Neural cell (in vitro differentiated cells): ENCODE data around the gene SNRK. TPM values are rescaled to one million over a fixed set of nuclear protein-coding genes. Genes with fewer than 3 reads are reported as not detected.

Source experiments
- H2AFZ ChIP-seq: fragments of 200-600, 300-800 bp; sonication (generic), shearing (Covaris generic); 2 replicates; pipeline ENCODE4 v1.6.0; 2014; ENCODE audit warnings: low read depth, mild to moderate bottlenecking, antibody characterized with exemption, low read length, moderate library complexity
- H3F3A ChIP-seq: fragments of 200-600 bp; shearing (Covaris generic); 2 replicates; pipeline ENCODE4 v1.6.1; 2016; ENCODE audit warnings: mild to moderate bottlenecking, moderate library complexity, mixed read lengths, antibody characterized with exemption, low read length; ENCODE audit not compliant: insufficient read depth, poor library complexity, severe bottlenecking
- H3K27ac ChIP-seq: fragments of 200-600, 300-800 bp; sonication (generic), shearing (Covaris generic); 2 replicates; pipeline ENCODE4 v1.5.1; 2014; ENCODE audit warnings: mild to moderate bottlenecking, low read length, moderate library complexity
- H3K27me3 ChIP-seq: fragments of 300-800, 200-600 bp; sonication (generic), shearing (Covaris generic); 2 replicates; pipeline ENCODE4 v1.6.0; 2014; ENCODE audit warnings: mild to moderate bottlenecking, low read depth, low read length, moderate library complexity; ENCODE audit not compliant: insufficient read depth
- H3K36me3 ChIP-seq: fragments of 300-800, 200-600 bp; sonication (generic), shearing (Covaris generic); 2 replicates; pipeline ENCODE4 v1.5.1; 2014; ENCODE audit warnings: mild to moderate bottlenecking, antibody characterized with exemption, low read length, moderate library complexity; ENCODE audit not compliant: insufficient read depth
- H3K4me2 ChIP-seq: fragments of 300-800, 200-600 bp; sonication (generic), shearing (Covaris generic); 2 replicates; pipeline ENCODE4 v1.6.0; 2014; ENCODE audit warnings: mild to moderate bottlenecking, low read length
- H3K4me3 ChIP-seq: fragments of 300-800, 200-600 bp; sonication (generic), shearing (Covaris generic); 2 replicates; pipeline ENCODE4 v1.5.1; 2014; ENCODE audit warnings: mild to moderate bottlenecking, low read length, moderate library complexity
- H3K79me2 ChIP-seq: fragments of 200-600 bp; shearing (Covaris generic); replicated peaks from 2 replicates; pipeline ENCODE4 v1.6.0; 2014; ENCODE audit warnings: mild to moderate bottlenecking, low read length, moderate library complexity; ENCODE audit not compliant: insufficient read depth
- H3K9ac ChIP-seq: fragments of 300-800, 200-600 bp; sonication (generic), shearing (Covaris generic); 2 replicates; pipeline ENCODE4 v1.6.1; 2016; ENCODE audit warnings: mild to moderate bottlenecking, low read length, mixed read lengths
- H3K9me2 ChIP-seq: fragments of 200-600 bp; shearing (Covaris generic); 2 replicates; pipeline ENCODE4 v1.6.1; 2016; ENCODE audit warnings: mild to moderate bottlenecking, low read length, mixed read lengths; ENCODE audit not compliant: insufficient read depth
- H3K9me3 ChIP-seq: fragments of 200-600, 300-800 bp; sonication (generic), shearing (Covaris generic); 2 replicates; pipeline ENCODE4 v1.6.1; 2016; ENCODE audit warnings: mild to moderate bottlenecking, mixed run types, low read length, moderate library complexity, mixed read lengths
- H4K20me1 ChIP-seq: fragments of 200-600 bp; shearing (Covaris generic); 2 replicates; pipeline ENCODE4 v1.6.1; 2016; ENCODE audit warnings: mild to moderate bottlenecking, mixed run types; ENCODE audit not compliant: insufficient read depth
- CTCF ChIP-seq: fragments of 450-650 bp; IDR thresholded peaks from 2 replicates; pipeline ENCODE4 v1.5.1; 2014; ENCODE audit warnings: antibody characterized with exemption, mild to moderate bottlenecking, moderate library complexity; ENCODE audit not compliant: poor library complexity, severe bottlenecking
- EP300 ChIP-seq: fragments of 450-650 bp; conservative IDR thresholded peaks from 2 replicates; pipeline ENCODE4 v1.6.1; 2014; ENCODE audit warnings: antibody characterized with exemption, mild to moderate bottlenecking, moderate library complexity; ENCODE audit not compliant: poor library complexity, severe bottlenecking
- EZH2 ChIP-seq: fragments of 200-600, 300-800 bp; shearing (Covaris generic), sonication (generic); IDR thresholded peaks from 2 replicates; pipeline ENCODE4 v1.6.1; 2014; ENCODE audit warnings: antibody characterized with exemption, low read length, borderline replicate concordance, mild to moderate bottlenecking; ENCODE audit not compliant: insufficient read depth, poor library complexity, severe bottlenecking
- MXI1 ChIP-seq: fragments of 450-650 bp; conservative IDR thresholded peaks from 2 replicates; pipeline ENCODE4 v1.6.1; 2014; ENCODE audit warnings: antibody characterized with exemption, mild to moderate bottlenecking; ENCODE audit not compliant: poor library complexity, severe bottlenecking
- POLR2AphosphoS5 ChIP-seq: IDR thresholded peaks from 2 replicates; pipeline ENCODE4 v1.6.1; 2012
- RAD21 ChIP-seq: fragments of 450-650 bp; conservative IDR thresholded peaks from 2 replicates; pipeline ENCODE4 v1.6.1; 2014; ENCODE audit warnings: antibody characterized with exemption, mild to moderate bottlenecking, moderate library complexity
- SMC3 ChIP-seq: fragments of 450-650 bp; conservative IDR thresholded peaks from 2 replicates; pipeline ENCODE4 v1.6.1; 2014; ENCODE audit warnings: antibody characterized with exemption, mild to moderate bottlenecking, moderate library complexity; ENCODE audit not compliant: poor library complexity
- TAF1 ChIP-seq: IDR thresholded peaks from 2 replicates; pipeline ENCODE4 v1.6.1; 2012; ENCODE audit warnings: low read depth
- polyA plus RNA-seq: library from polyadenylated mRNA; depleted of rRNA; stranded (reverse); fragments of >200 nt; gene quantifications from 2 replicates; pipeline ENCODE4 v1.2.3, GENCODE V29; 2014
- TF ChIP-seq, protein P1 (sequence below): IDR thresholded peaks from 2 replicates; pipeline ENCODE4 v1.6.1; 2012; ENCODE audit warnings: borderline replicate concordance

SNRK gene
- polyA plus RNA-seq, 1 donor from 2014 or later = 27.3 TPM

DNA sequence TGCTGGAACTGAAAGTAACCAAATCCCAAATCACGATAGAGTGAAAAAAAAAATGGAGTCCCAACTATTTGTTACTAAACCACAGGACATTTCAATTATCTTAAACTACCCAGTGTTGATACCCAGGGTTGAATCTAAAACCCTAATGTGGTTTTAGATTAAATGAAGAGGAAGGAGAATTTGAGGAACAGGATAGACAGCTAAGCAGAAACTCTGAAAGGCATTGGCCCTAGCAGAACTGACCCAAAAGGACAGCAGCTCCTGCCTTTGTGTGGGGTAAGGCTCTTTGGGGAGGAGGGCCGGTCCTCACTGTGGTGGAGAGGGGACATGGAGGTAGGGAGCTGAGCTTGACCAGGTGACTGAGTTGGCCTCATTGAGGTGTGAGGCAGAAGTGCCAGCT lies 30.7 kb upstream of the SNRK start:
- no peak overlapping the region for H3K9ac ChIP-seq
- H4K20me1 ChIP-seq = no peaks in the 10 kb centered on the region
- no peaks in the 10 kb centered on the region for H3K36me3 ChIP-seq
- TF ChIP-seq RAD21 = no peak
- TF ChIP-seq MXI1 = no peak
- no peak overlapping the region for H3K4me2 ChIP-seq
- no peak overlapping the region for H3K4me3 ChIP-seq
- H3K79me2 ChIP-seq = no peaks in the 10 kb centered on the region
- no peak overlapping the region for H2AFZ ChIP-seq
- H3K9me3 ChIP-seq = no peaks in the 10 kb centered on the region
- H3K27ac ChIP-seq = no peak overlapping the region
- no peaks in the 10 kb centered on the region for H3K27me3 ChIP-seq
- H3F3A ChIP-seq = no peaks in the 10 kb centered on the region
- no peaks in the 10 kb centered on the region for H3K9me2 ChIP-seq

- H3K9ac ChIP-seq = no peak overlapping the region
- H3K9me2 ChIP-seq = no peaks in the 10 kb centered on the region
Observed at GRCh38 chr3:43256714-43257461, 29.5 kb upstream of the SNRK start.

More at GRCh38 chr3:43256714-43257461, 29.5 kb upstream of the SNRK start:
- no peaks in the 10 kb centered on the region for H3K36me3 ChIP-seq
- H3K4me3 ChIP-seq = no peak overlapping the region
- no peaks in the 10 kb centered on the region for H3F3A ChIP-seq
- no peak overlapping the region for H2AFZ ChIP-seq
- H3K9me3 ChIP-seq = no peaks in the 10 kb centered on the region
- H3K27me3 ChIP-seq = no peaks in the 10 kb centered on the region
- H4K20me1 ChIP-seq = no peaks in the 10 kb centered on the region
- H3K4me2 ChIP-seq = no peak overlapping the region
- TF ChIP-seq, protein P1, sequence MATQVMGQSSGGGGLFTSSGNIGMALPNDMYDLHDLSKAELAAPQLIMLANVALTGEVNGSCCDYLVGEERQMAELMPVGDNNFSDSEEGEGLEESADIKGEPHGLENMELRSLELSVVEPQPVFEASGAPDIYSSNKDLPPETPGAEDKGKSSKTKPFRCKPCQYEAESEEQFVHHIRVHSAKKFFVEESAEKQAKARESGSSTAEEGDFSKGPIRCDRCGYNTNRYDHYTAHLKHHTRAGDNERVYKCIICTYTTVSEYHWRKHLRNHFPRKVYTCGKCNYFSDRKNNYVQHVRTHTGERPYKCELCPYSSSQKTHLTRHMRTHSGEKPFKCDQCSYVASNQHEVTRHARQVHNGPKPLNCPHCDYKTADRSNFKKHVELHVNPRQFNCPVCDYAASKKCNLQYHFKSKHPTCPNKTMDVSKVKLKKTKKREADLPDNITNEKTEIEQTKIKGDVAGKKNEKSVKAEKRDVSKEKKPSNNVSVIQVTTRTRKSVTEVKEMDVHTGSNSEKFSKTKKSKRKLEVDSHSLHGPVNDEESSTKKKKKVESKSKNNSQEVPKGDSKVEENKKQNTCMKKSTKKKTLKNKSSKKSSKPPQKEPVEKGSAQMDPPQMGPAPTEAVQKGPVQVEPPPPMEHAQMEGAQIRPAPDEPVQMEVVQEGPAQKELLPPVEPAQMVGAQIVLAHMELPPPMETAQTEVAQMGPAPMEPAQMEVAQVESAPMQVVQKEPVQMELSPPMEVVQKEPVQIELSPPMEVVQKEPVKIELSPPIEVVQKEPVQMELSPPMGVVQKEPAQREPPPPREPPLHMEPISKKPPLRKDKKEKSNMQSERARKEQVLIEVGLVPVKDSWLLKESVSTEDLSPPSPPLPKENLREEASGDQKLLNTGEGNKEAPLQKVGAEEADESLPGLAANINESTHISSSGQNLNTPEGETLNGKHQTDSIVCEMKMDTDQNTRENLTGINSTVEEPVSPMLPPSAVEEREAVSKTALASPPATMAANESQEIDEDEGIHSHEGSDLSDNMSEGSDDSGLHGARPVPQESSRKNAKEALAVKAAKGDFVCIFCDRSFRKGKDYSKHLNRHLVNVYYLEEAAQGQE = no peak
- TF ChIP-seq TAF1 = no peak
- TF ChIP-seq MXI1 = no peak
- TF ChIP-seq RAD21 = no peak
- no peak for TF ChIP-seq CTCF
- TF ChIP-seq POLR2AphosphoS5 = no peak
- TF ChIP-seq SMC3 = no peak
- TF ChIP-seq EZH2 = no peak
- TF ChIP-seq EP300 = no peak
- H3K27ac ChIP-seq = no peak overlapping the region
- no peaks in the 10 kb centered on the region for H3K79me2 ChIP-seq
